HG03095 (cell line): ENCODE measurements around the gene NCSTN.
A peak's percentile ranks its signal among the peaks of the same experiment; 100 is the strongest.

Source experiments
- ATAC-seq: cut with Tn5 transposase; IDR thresholded peaks from one replicate; pipeline ENCODE4 v1.9.1; 2021; ENCODE audit warnings: moderate library complexity; ENCODE audit not compliant: unreplicated experiment

Gene NCSTN

GRCh38 chr1:160346958-160347357 is 3.8 kb downstream of the NCSTN start:
- peak; percentile 47 for ATAC-seq

DNA sequence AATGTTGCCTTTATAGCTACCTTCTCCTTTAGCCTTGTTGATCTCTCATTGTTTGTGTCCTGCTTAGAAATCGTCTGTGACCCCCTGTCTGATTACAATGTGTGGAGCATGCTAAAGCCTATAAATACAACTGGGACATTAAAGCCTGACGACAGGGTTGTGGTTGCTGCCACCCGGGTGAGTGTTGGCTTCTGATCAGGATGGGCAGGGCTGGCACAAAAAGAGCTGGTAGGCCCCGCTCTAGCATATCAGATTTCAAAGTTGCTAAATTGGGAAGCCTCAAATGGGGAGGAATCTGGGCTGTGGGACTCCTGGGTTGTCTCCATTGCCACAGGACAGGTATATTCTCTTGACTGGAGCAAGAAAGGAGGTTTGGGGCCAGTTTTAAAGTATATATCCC is 8.4 kb downstream of the NCSTN start:
- no peak for ATAC-seq

- ATAC-seq: no peak
Observed at GRCh38 chr1:160352555-160352954, 9.4 kb downstream of the NCSTN start.

DNA sequence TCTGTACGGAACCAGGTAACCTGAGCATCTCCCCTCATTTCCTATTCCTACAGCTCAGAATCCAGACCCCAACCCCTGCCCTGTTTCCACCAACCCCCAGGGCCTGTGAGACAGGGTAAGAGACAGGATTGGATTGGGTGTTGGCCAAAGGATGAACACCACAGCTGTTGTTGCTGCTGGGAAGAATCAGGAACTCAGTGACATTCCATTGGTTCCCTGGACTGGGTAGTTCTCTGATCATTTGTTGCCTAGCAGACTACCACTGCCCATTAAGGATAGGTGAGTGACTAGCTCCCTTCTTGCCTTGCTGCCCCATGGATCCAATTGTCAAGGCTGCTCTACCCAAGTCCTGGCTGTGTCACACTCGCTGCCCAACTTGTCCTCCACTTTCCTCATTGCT is 10.0 kb downstream of the NCSTN start:
- no peak for ATAC-seq

DNA sequence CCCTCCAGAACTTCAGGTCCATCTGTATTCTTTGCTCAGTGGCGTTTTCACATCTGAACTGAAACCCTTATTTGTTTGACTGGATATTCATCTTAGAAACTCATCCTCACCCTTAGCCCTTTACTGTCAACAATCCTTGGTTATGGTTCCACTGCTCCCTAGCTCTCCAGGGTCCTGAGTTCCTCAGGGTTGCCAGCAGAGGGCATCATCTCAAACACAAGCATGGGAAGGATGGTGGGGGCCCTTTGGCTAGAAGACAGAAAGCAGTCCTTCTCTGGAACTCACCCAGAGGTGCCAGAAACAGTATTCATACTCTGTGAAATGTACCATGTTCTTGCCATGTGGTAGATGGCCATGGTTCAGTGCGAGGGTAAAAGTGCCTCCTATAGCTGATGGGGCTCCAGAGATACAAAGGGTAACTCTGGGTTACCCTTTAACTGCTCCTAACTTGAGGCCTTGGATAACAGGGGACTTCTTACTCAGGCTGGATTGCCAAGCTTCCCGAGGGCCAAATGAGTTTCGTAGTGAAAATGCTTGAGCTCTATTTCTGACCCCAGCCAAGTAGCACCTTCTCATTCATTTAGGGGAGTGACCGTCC is 11.3 kb downstream of the NCSTN start:
- no peak for ATAC-seq

DNA sequence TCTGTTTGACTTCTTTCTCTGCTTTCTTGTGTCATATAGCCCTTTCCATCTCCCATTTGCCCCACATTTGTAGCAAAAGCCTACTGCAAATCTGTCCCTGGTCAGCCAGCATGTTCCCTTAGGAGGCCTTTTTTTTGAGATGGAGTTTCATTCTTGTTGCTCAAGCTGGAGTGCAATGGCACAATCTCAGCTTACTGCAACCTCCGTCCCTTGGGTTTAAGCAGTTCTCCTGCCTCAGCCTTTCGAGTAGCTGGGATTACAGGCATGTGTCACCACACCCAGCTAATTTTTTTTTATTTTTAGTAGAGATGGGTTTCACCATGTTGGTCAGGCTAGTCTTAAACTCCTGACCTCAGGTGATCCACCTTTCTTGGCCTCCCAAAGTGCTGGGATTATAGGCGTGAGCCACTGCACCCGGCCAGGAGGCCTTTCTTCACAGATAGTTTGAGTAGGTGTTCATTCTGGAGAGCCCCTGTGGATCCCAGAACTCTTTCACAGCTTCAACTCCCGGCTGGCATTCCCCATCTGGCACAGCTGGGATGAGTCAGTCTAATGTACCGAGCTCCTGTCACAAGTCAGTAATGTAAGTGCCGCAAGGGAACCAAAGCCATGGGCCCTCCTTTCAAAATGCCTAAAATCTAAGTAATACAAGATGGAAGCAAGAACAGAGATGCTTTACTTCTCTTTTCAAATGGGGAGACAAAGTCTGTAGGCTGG is 14.3 kb downstream of the NCSTN start:
- no peak for ATAC-seq

- no peak for ATAC-seq
Observed at GRCh38 chr1:160358073-160358472, 14.9 kb downstream of the NCSTN start.

DNA sequence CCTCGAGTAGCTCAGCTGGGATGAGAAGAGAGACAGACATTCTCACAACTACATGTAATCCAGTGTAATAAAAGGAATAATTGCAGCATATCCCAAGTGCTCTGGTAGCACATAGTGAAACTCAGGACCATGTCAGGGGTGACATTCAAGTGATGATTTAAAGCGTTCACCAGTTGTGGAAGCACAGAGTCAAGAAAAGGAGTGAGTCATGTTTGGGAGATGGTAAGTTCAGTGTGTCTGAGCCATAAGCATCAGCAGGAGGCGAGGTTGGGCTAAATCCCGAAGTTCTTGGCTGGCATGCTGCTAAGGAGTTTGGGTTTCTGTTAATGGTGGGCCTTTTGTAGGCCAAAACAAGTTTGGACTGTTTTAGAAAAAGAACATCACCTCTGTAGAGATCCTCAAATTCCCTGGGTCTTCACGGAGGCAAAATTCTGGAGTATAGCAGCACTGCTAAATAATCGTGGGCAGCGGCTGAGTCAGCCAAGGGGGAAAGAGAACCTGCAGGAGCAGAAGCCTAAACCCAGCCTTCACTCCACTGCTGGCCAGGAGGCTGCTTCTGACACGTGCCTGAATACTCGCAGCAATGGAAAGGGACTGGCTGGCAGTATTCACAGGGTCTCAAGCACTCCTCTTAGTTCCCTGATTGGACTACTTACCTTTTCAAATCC is 16.5 kb downstream of the NCSTN start:
- no peak for ATAC-seq

- ATAC-seq: no peak
Observed at GRCh38 chr1:160360227-160360695, 17.1 kb downstream of the NCSTN start.

GRCh38 chr1:160361199-160361598 is 18.0 kb downstream of the NCSTN start:
- ATAC-seq: no peak

DNA sequence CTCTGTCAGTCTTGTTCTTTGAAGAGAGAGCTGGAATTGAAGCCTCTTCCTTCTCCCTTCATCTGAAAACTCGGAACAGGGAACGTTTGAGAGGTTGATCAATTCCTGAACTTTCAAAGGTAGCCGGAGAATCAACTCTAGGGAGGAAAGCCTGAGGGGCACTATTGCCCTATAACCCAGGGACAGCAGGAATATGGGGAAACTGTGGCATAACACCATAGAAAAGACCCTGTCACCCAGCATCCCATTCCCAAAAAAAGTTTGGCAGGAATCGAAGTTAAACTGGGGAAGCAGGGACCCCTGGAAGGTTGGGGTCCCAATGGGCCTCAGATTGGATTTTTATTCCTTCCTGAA is 18.6 kb downstream of the NCSTN start:
- ATAC-seq: no peak

- ATAC-seq: no peak
Observed at GRCh38 chr1:160362168-160362957, 19.2 kb downstream of the NCSTN start.

GRCh38 chr1:160363010-160363409 is 19.8 kb downstream of the NCSTN start:
- ATAC-seq: no peak

GRCh38 chr1:160363951-160364735 is 21.0 kb downstream of the NCSTN start:
- ATAC-seq: no peak

- ATAC-seq: no peak
Observed at GRCh38 chr1:160365325-160365724, 22.1 kb downstream of the NCSTN start.

- no peak for ATAC-seq
Observed at GRCh38 chr1:160366731-160367515, 23.7 kb downstream of the NCSTN start, which contains the start of gene NHLH1. NHLH1 (plus strand) TSS chr1:160367071; CDS start chr1:160370732, 3,661 bp downstream.

GRCh38 chr1:160367516-160367900 is 24.3 kb downstream of the NCSTN start:
- no peak for ATAC-seq

- no peak for ATAC-seq
Observed at GRCh38 chr1:160367934-160368923, 25.0 kb downstream of the NCSTN start.

GRCh38 chr1:160369087-160369486 is 25.9 kb downstream of the NCSTN start:
- ATAC-seq: no peak
